Hematopoietic multipotent progenitor cell treated with erythropoietin and hydrocortisone succinate and interleukin-3 and kit ligand, for 15 days (in vitro differentiated cells): ENCODE data around the gene PPP1R37.
A peak's percentile ranks its signal among the peaks of the same experiment; 100 is the strongest.
"Not testable (repeated sequence)": the region's sequence is repeated elsewhere in the genome, so short reads cannot be mapped to it uniquely, and the experiment has no call there.

Experiments
- DNase-seq: peaks from one replicate; pipeline ENCODE4 v3.0.0-alpha.2; 2015; ENCODE audit warnings: low spot score

The PPP1R37 gene

DNA sequence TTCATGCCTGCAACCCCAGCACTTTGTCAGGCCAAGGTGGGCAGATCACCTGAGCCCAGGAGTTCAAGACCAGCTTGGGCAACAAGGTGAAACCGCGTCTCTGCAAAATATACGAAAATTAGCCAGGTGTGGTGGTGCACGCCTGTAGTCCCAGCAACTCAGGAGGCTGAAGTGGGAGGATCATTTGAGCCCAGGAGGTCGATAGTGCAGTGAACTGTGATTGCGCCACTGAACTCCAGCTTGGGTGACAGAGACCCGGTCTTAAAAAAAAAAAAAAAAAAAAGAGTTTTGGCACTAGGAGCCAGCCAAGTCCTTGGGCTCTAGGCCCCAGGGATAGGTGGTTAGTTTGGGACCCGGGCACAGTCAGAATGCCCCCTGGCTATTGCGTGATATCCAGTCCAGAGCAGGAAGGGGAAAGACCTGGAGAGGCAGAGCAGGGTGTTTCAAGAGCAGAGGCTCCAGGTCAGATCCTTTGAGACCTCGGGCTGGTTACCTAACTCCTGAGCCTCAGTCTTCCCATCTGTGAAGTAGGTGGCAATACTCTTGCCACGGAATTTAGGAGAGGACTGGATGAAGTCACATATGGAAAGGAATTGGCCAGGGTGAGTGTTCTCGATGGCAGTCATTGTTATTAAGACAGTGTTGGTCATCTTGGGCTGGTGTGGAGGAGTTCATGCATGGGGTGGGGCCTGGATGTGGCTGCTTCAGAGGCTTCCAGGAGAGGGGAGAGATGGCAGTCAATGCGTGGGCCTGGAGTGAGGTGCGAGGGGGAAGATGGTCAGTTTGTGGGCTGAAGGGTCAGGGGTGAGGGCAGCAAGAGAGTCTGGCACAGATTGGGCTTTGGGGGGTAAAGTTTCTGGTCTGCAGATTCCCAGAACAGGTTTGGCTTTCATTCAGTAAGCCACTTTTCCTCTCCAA lies 2.8 kb downstream of the PPP1R37 start:
- no peak for DNase-seq

DNA sequence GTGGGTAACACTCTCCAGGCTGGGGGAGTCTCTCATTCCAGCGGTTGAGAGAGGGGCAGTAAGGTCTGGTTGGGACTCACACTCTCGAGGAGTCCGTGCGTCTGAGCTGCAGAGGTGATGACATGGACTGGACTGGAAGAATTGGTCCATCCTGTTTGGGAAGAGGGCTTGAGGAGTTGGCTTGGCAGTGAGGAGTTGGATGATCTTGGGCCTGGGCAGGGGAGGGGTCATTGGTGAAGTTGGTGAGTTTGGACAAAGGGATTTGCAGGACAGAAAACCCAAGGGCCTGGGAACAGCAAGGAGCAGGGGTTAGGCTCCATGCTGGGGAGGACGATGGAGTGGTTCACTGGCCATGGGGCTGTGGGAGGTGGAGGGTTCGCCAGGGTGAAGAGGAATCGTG lies 3.7 kb downstream of the PPP1R37 start:
- no peak for DNase-seq

DNA sequence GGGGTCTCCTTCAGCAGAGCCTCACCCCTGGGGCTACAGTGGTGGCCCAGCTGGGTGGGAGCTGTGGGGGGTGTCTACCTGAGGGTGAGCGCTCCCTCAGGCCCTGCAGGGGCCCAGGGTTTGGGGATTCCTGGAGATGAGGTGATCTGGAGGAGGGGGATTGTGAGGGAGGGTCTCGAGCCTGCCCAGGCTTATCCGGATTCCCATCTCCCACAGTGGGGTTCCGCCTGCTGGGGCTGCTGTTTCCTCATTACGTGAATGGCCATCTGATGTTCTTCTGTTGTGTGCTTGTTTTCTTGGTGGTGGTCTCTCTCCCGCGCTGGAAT lies 4.4 kb downstream of the PPP1R37 start:
- no peak for DNase-seq

DNA sequence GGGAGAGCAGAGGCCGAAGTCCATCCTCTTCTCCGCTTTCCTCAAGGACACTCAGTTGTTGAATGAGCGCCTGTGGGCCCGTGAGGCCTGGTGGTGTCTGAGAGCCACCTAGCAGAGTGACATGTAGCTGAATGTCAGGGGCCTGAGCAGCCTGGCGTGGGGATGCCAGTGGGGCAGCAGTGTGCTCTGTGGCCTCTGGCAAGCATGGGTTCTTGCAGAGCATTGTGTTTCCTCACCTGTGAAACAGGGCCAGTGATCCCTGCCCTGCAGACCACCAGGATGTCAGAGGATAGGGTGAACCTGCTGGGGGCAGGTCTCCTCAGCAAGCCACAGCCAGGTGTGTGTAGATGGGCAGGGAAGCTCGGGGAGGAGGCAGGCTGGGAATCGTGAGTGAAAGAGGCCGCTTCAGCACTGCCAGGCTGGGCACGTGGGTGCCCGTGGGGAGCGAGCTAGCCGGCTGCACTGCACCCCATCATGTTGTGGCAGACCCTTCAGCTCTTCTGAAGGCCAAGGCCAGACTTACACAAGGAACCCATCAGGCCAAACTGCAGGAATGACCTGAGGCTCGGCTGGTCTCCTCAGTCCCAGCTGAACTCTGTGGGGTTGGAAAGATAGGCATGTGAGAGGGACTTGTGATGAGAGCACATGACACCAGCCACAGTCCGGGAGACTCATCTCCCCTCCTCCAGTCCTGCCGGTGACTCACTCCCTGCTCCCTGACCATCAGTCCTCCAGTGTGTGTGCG lies 5.0 kb downstream of the PPP1R37 start:
- no peak for DNase-seq

DNA sequence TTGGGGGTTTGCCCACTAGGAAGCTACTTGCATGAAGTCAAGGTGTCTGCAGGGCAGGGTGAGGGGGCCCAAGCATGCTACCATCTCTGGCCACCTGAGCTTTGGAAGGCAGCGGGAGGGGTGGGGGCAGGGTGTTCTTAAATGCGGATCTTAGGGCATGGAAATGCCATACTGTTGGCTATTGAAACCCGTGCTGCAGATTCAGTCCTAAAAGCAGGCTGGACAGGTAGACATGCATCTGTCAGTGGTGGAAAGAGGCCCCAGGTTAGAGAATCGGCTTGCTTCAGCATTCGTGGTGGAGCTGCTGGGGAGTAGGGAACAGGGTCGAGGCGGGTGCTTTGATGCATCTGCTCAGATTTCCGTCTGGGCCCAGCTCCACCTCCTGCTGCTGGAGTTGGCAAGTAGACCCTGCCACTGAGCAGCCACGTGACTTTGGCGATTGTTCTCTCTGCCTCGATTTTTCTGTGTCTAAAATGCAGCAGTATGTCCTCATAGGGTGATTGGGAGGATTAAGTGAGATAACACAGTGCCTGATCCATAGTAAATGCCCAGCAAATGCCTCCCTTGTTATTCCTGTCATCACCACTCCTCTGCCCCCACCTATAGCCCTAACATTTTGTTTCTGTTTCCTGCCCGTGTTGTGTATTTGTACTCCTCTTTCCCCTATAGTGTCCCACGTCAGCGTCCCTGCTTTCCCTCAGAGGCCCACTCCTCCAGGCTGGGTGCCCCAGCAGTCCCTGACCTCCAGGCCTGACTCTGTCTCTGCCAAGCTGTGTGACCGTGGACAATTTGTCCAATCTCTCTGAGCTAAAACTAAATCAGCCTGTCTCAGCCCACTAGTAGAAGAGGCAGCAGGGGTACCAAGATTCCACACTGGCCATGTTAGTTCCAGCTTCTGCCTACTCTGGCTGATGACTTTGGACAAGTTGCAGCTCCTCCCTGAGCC lies 5.8 kb downstream of the PPP1R37 start:
- no peak for DNase-seq

DNA sequence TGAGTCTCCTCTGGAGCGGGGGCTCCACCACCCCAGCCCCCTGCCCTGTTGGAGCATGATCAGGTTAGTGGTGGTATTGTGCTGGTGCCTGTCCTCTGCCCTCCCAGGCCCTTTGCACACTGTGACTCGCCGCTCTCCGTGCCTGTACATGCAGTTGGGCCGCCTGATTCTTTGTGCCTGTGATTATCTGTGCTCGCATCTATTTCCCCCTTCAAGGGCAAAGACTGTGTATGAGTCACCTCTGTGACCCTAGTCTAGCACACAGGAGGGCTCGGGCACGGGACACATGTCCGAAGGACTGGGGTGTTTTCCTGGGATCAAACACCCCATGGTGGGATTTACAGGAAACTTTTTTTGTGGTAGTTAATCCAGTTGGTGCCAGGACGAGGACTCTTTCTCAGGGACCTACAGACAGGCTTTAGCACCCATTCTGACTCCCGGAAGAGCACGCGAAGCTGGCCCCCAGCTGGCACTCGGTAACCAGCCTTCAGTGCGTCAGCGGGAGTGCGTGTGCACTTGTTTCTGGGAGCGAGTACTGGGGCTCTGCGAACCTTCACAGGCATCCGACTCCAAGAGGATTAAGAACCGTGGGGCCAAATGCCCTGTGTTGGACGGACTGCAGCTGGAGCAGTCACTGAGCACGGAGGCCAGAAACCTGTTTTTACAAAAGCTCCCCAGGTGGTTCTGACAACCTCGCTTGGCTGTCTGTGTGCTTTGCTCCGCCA lies 6.7 kb downstream of the PPP1R37 start:
- DNase-seq, result no peak

DNA sequence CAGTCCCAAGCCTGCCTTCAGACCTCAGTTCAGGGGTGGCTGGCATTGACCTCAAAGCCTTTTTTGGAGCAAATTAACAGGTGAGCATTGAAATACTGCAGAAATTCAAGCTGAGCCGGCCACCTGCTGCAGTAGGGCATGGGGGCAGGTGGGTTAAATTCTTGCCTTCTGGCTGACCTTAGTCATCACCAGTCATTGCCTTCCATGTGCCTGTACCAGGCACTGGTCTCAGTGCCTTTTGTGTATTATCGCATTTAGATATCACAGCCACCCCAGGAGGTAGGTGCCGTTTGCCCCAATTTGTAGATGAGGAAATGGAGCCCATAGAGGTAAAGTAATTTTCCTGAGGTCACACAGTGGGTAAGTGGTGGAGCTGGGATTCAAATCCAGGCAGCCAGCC lies 7.2 kb downstream of the PPP1R37 start:
- no peak for DNase-seq

DNA sequence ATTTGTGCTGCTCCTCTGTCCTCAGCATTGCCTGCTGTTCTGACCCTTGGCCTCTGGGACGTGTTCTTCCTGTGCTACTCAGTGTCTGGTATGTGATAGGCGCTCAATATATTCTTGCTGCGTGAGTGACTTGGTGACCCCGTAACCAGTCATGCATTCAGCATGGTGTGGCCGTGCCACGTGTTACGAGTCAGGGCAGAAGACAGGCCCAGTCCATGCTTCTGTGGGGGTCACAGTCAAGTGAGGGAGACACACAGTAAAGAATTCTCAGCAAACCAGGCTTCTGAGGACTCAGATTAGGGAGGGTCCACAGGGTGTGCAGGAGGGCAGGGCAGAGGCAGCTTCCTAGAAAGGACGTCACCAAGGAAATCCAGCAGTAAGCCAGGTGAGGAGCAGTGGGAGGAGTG lies 7.9 kb downstream of the PPP1R37 start:
- no peak for DNase-seq

DNA sequence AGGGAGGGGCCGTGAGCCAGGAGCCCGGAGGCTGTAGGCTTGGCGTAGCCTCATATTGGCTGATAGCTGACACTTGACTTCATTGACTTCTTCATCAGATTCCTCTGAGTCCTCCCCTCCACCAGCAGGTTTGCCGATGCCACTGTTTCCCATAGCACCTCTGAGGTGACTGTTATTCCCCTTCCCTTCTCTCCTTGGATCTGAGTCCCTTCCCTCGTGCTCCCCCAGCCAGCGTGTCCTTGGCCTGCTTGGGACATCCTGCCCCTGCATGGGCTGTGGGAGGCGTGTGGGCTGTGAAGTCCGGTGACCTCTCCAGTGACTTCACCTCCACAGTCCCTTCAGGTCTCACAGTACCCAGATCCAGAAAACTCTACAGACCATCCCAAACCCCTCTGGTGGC lies 8.8 kb downstream of the PPP1R37 start:
- DNase-seq, result no peak

DNA sequence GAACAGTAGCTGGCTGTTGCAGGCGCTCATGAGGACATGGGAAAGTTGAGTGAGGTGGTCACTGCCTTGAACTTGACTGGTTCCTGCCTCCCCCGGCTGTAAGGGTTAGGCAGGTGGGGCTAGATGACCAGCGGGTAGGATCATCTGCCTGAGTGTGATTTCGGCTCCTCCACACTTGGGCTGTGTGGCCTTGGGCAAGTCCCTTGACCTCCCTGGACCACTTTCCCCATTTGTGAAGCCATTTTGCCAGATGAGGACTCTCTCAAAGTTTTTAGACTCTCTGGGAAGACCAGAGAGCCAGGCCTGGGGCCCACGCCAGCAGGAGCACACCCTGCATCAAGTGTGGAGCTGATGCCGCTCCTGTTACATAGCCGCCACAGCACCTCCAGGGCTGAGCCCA lies 9.5 kb downstream of the PPP1R37 start:
- DNase-seq, result no peak

DNA sequence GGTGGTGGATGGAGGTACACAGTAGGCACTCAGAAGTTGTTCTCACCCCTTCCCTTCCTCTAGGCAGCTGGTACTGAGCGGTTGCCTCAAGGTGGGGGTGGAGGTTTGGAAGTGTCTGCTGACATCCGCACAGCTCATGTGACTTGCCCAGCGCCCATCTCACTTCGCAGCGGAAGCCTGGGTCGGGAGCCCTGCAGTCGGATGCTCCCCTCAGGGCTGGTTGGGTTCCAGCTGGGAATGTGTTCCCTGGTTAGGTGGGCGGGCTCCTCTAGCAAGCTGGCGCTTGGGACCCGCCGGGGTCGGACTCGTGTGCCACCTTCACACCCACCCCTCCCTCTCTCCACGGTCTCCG lies 10.2 kb downstream of the PPP1R37 start:
- DNase-seq, result no peak

DNA sequence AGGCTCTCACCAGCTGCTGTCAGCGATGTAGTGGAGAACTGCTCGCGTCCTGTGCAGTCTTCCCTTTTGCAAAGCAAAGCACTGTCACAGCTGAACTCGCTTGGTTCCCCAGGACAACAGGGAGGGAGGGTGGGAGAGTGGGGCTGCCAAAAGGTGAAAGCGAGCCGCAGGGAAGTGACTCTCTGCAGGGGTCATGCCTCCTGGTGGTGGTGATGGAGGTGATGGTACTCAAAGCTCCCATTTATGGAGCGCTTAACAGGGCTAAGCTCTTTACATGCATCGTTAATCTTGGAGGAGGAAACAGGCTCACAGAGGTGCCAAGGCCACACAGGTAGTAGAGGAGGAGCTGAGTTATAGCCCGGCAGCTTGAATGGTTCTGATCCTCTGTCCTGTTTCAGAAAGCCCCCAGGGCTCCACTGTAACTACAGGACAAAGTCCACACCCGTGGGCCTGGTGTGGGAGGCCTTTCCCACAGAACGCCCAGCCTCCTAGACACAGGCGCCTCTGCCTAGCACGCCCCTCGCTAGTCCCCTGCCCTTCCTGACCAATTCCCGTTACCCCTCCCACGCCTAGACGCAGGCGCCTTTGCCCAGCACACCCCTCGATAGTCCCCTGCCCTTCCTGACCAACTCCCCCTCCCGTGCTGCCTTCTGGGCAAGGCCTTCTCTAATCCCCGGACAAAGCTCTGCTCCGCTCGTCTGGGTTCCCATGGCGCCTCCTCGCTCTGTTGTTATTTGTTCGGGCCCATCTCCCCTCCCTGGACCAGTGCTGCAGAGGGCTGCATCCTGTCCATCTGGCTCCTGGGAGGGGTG lies 10.7 kb downstream of the PPP1R37 start:
- no peak for DNase-seq

DNA sequence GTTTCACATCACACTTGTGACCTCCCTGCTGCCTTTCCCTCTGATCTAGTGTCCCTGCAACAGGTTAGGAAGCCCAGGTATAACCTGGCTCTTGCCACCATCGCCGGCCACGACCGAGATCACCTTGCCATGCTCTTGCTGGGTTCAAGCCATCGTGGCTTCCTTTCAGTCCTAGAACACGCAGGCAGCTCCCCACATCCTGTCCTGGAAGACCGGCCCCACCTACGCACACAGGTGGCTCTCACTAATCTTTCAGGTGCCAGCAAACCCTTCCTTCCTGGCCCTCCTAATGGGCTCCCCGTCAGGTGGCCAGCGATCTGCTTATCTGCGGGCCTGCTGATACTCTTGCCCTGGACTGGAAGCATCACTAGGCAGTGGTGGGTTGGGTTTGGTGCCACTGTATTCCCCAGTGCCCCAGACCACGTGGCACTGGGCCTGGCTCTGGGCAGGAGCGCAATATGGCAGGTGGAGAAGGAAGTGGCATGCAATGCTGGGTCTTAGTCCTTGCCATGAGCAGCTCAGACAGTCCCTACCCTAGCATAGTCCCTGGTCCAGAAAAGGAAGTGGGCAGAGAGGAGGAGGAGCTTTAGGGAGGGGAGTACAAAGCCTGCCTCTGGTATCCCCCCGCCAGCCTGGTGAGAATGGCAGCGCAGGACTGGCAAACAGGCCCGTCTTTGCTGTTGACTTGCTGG lies 11.8 kb downstream of the PPP1R37 start:
- no peak for DNase-seq

DNA sequence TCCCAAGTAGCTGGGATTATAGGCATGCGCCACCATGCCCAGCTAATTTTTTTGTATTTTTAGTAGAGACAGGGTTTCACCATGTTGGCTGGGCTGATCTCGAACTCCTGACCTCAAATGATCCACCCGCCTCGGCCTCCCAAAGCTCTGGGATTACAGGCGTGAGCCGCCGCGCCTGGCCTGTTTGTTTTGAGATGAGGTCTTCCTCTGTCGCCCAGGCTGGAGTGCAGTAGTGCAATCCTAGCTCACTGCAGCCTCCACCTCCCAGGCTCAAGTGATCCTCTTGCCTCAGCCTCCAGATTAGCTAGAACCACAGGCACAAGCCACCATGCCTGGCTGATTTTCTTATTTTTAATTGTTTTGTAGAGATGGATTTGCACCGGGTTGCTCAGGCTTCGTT lies 13.4 kb downstream of the PPP1R37 start:
- DNase-seq, result not testable (repeated sequence)

DNA sequence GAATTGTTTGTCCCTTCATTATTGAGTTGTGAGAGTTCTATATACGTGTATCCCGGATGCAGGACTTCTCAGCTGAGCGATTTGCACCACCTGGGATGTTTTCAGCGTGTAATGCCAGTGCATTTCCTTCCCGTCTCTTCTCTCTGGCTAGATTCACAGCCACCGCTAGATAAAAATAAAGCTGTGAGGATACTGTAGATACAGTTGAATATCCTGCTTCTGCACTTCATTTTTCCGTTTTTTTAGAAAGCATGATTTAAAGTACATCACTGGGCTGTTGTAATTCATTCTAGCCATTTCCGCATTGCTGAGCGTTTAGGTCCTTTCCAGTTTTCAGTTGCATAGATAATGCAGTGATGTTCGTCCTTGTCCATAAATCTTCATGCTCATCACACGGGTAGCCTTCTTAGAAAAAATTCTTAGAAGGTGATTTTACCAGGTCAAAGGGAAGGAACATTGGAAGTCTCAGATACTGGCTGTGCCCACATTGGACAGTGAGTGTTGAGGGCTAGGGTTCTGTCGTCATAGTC lies 14.7 kb downstream of the PPP1R37 start:
- DNase-seq, result no peak

DNA sequence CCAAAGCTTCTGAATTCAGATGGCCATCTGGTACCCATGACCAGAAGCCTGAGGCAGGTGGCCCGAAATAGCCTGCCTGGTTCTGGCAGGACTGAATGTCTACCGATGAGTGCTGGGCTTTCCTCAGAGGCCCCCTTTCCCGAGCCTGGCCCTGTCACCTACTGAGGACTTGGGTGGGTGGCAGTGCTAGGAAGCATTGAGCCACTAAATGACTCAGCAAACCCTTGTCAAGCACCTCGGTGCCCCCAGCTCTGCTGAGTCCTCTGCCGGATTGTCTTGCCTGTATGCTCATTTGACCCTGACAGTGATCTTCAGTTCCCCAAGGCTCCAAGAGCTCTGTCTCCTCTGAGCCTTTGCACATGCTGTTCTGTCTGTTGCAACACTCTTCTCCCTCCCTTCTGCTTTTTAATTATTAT lies 17.9 kb downstream of the PPP1R37 start:
- peak; percentile 11 for DNase-seq

DNA sequence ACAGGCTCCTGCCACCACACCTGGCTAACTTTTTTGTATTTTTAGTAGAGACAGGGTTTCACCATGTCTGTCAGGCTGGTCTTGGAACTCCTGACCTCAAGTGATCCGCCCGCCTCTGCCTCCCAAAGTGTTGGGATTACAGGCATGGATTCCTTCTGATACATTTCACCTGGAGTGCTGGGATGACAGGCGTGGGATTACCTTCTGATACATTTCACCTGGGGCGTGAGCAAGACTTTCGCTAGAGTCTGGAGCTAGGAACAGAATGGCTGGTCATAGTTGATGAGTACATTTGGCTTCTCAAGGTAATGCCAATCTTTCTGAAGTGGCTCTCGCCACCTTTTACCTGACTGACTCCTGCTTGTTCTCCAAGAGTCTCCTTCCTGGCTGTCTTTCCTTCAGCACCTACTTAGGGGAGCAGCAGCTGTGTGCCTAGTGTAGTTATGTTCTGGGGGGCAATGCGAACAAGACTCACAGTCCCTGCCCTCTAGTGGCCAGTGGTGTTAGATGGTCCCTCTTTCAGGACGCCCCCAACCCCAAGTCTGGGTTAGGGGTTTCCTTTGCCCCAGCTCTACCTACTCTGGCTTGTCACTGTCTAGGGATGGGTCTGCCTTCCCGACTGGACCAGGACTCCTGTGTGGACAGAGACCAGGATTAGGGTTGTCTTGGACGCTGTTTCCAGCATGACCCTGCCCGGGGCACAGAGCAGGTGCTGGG lies 19.3 kb downstream of the PPP1R37 start:
- no peak for DNase-seq

DNA sequence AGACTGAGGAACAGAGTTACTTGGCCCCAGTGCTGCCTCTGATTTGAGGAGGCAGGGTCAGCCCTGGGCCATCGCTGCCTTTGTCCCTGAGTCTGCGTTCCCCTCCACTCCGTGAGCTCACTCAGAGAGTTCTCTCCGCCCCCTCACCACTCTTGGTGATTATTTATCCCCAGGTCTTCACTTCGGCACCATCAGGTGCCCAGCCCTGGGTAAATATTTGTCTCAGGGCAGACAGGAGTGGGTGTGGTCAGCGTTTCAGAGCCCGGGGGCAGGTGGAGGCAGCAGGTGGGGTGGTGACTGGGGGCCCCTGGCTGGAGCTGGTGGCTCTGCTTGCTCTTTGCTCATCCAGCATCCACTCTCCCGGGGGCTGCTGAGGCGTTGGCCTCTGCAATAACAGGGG lies 20.6 kb downstream of the PPP1R37 start:
- no peak for DNase-seq

DNA sequence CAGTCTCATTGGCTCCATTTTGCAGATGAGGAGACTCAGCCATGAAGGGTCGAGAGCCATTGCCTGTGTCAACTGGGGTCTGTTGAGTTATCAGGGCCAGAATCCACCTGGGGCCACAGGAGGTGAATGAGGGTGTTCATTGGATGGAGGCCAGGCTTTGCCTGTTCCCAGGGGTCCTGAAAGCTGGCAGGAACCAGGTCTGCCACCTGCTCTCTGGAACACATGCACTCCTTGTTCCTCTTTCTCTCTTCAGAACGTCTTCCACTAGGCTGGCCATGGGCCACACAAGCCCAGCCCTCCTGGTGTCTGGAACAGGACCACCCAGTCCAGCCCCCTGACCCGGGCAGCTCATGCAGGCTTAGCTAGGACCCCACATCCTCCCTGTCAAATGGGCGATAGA lies 21.1 kb downstream of the PPP1R37 start:
- DNase-seq, result no peak
